Measurements from ENCODE around the gene KASH5. TPM values are rescaled to one million over a fixed set of nuclear protein-coding genes. Genes with fewer than 3 reads are reported as not detected.

The KASH5 gene
- total RNA-seq = not detected in 3 replicates
- long read RNA-seq = 0 reads

DNA sequence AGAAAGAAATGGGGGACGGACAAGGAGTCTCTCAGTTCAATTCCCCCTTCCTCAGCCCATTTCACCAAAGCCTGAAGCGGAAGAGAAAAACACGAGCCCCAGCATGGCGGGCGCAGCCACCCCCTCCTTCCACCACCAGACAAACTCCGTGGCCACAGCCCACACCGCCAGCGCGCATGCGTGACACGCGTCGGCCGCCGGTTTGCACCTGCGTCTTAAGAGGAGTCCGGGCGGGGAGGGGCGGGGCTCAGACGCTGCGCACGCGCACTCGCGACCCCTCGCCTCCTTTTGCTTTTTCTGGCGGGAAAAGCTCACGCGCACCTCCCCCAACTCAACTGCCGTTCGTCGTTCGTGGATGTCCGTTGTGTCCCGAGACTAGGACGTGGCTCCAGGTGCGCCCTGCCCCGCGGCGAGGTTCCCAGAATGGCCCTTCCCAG is at the start of gene KASH5:
Gene KASH5, plus strand, starts transcription at position 314 of the 437 bp plus-strand sequence. CDS start 2,635 bp downstream, outside the sequence.
- Mint-ChIP-seq H3K36me3 (ENCODE audit: low read depth) (no peaks in the 10 kb centered on the region), H3K27ac (ENCODE audit: unreplicated experiment) (no peak within 1 kb of the TSS), H3K27me3 (ENCODE audit: low read depth) (peaks cover 20% of the 10 kb centered on the region), H3K9me3 (ENCODE audit: low read depth) (peaks cover 2% of the 10 kb centered on the region), H3K4me1 (ENCODE audit: low read depth) (no peaks in the 10 kb centered on the region), H3K4me3 (ENCODE audit: unreplicated experiment) (no peak within 1 kb of the TSS)
- no peak for TF ChIP-seq CTCF (IDR thresholded peaks at IDR 0.05)
- no peak for DNase-seq (ENCODE audit: low spot score)

DNA sequence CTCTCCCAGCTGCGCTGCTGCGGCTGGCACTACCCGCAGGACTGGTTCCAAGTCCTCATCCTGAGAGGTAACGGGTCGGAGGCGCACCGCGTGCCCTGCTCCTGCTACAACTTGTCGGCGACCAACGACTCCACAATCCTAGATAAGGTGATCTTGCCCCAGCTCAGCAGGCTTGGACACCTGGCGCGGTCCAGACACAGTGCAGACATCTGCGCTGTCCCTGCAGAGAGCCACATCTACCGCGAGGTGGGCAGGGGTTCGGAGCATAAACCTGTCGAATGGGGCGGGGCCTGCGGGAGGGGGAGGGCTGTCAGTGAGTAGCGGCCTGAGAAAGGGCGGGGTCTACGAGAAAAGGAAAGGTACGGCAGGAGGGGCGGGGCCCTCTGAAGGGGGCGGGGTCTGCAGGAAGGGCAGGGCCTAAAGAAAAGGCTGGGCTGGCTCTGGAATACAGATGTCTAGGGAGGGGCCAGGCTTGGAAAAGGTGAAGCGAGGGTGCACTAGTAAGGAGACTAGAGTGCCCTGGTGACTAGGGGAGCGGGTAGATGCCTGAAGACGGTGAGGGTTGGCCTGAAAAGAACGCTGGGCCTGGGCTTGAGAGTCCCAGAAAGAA is 49.3 kb upstream of the KASH5 start:
- H3K4me3 Mint-ChIP-seq (ENCODE audit: unreplicated experiment) = no peak overlapping the region

GRCh38 chr19:49339301-49340068 is 48.6 kb upstream of the KASH5 start:
- Mint-ChIP-seq H3K9me3 (ENCODE audit: low read depth) (no peaks in the 10 kb centered on the region), H3K4me3 (ENCODE audit: unreplicated experiment) (no peak overlapping the region), H3K36me3 (ENCODE audit: low read depth) (peaks cover 27% of the 10 kb centered on the region), H3K27ac (ENCODE audit: unreplicated experiment) (no peak overlapping the region), H3K27me3 (ENCODE audit: low read depth) (no peaks in the 10 kb centered on the region), H3K4me1 (ENCODE audit: low read depth) (no peaks in the 10 kb centered on the region)
- TF ChIP-seq CTCF (IDR thresholded peaks at IDR 0.05) = no peak
- peak; percentile 84 for DNase-seq (ENCODE audit: low spot score)

More for the DNA sequence above, 49.3 kb upstream of the KASH5 start:
- peak; percentile 81 for DNase-seq (ENCODE audit: low spot score)
- Mint-ChIP-seq H3K9me3 (ENCODE audit: low read depth) (no peaks in the 10 kb centered on the region), H3K27me3 (ENCODE audit: low read depth) (no peaks in the 10 kb centered on the region), H3K27ac (ENCODE audit: unreplicated experiment) (no peak overlapping the region), H3K36me3 (ENCODE audit: low read depth) (peaks cover 24% of the 10 kb centered on the region), H3K4me1 (ENCODE audit: low read depth) (no peaks in the 10 kb centered on the region)
- no peak for TF ChIP-seq CTCF (IDR thresholded peaks at IDR 0.05)

GRCh38 chr19:49340069-49340864 is 47.8 kb upstream of the KASH5 start:
- TF ChIP-seq CTCF (IDR thresholded peaks at IDR 0.05) = no peak
- H3K9me3 Mint-ChIP-seq (ENCODE audit: low read depth) = no peaks in the 10 kb centered on the region
- no peaks in the 10 kb centered on the region for H3K27me3 Mint-ChIP-seq (ENCODE audit: low read depth)
- H3K4me3 Mint-ChIP-seq (ENCODE audit: unreplicated experiment) = no peak overlapping the region
- H3K27ac Mint-ChIP-seq (ENCODE audit: unreplicated experiment) = no peak overlapping the region
- peak; percentile 69 for DNase-seq (ENCODE audit: low spot score)
- peaks cover 35% of the 10 kb centered on the region for H3K36me3 Mint-ChIP-seq (ENCODE audit: low read depth)
- H3K4me1 Mint-ChIP-seq (ENCODE audit: low read depth) = no peaks in the 10 kb centered on the region

All from chondrocyte (in vitro differentiated cells).